A549 (cell line): ENCODE data around the gene C12orf43. TPM values are rescaled to one million over a fixed set of nuclear protein-coding genes. Genes with fewer than 3 reads are reported as not detected.

Source experiments
- ATAC-seq, 2 experiments: fragments of 200-7000 bp in 1 of 2; fragments of >200 bp in 1 of 2; cut with Nextera tagmentation in 1 of 2; cut with Tn5 transposase in 1 of 2; 3 replicates each; pipeline versions ENCODE4 v1.8.0 to v1.9.1; 2018 to 2020; ENCODE audit warnings: mild to moderate bottlenecking in 1 of 2, moderate library complexity in 1 of 2
- CTCF ChIA-PET: fragments of 300-600 bp; sonication (Branson Sonifier 250); formaldehyde crosslinking; extraction: SDS; loops from one replicate; lab custom pipeline; 2021; ENCODE audit warnings: antibody characterized with exemption, inconsistent platforms; lab: Yijun Ruan, JAX
- POLR2A ChIA-PET: fragments of 350-600 bp; formaldehyde crosslinking; extraction: SDS; loops from one replicate; lab custom pipeline; 2021; ENCODE audit warnings: antibody characterized with exemption, inconsistent platforms; lab: Yijun Ruan, JAX
- DNase-seq, 2 experiments: peaks; one replicate each; pipeline versions ENCODE4 v3.0.0 to v3.0.0-alpha.2; 2011 to 2016; ENCODE audit warnings: low read depth in 1 of 2, low spot score in 1 of 2
- FAIRE-seq: peaks from 2 replicates; lab custom pipeline; 2011; peaks lifted over from hg19 to GRCh38; lab: Jason Lieb, UNC
- H3K27ac ChIP-seq, 2 experiments: fragments of >200 bp; sonication (Bioruptor Twin); formaldehyde crosslinking; 3 replicates each; pipeline ENCODE4 v1.5.1; 2016 to 2017
- H3K4me1 ChIP-seq: fragments of >200 bp; sonication (Bioruptor Twin); formaldehyde crosslinking; 3 replicates; pipeline ENCODE4 v1.6.1; 2016
- H3K4me2 ChIP-seq: fragments of >200 bp; sonication (Bioruptor Twin); formaldehyde crosslinking; 3 replicates; pipeline ENCODE4 v1.6.1; 2016
- H3K4me3 ChIP-seq: fragments of >200 bp; sonication (Bioruptor Twin); formaldehyde crosslinking; 3 replicates; pipeline ENCODE4 v1.5.1; 2016
- H3K9me3 ChIP-seq: fragments of >200 bp; sonication (Bioruptor Twin); formaldehyde crosslinking; 3 replicates; pipeline ENCODE4 v1.6.1; 2016
- CBX8 ChIP-seq: fragments of 200-600 bp; sonication (generic); IDR thresholded peaks from 2 replicates; pipeline ENCODE4 v1.6.1; 2016
- CEBPB ChIP-seq, 2 experiments: fragments of >200 bp in 1 of 2; sonication (Bioruptor Twin) in 1 of 2; formaldehyde crosslinking in 1 of 2; IDR thresholded peaks; 2 replicates each; pipeline ENCODE4 v1.6.1; 2012 to 2016
- EHF ChIP-seq: fragments of 250-450 bp; sonication (Bioruptor Pico); IDR thresholded peaks from 2 replicates; pipeline ENCODE4 v1.5.0; 2020; ENCODE audit warnings: mild to moderate bottlenecking
- ESRRA ChIP-seq: fragments of 150-350 bp; IDR thresholded peaks from 2 replicates; pipeline ENCODE4 v1.6.1; 2014; ENCODE audit warnings: mild to moderate bottlenecking, low read length, borderline replicate concordance
- FOSB ChIP-seq: fragments of 250-450 bp; sonication (Bioruptor Pico); IDR thresholded peaks from 2 replicates; pipeline ENCODE4 v1.5.0; 2020; ENCODE audit warnings: mild to moderate bottlenecking, moderate library complexity
- FOSL2 ChIP-seq, 2 experiments: fragments of 450-650 bp in 1 of 2; fragments of >200 bp in 1 of 2; sonication (Bioruptor Twin) in 1 of 2; formaldehyde crosslinking; IDR thresholded peaks; 2 replicates each; pipeline versions ENCODE4 v1.5.0 to v1.6.1; 2016 to 2020; ENCODE audit warnings: mild to moderate bottlenecking in 1 of 2, moderate library complexity in 1 of 2
- FOXS1 ChIP-seq: fragments of 250-450 bp; sonication (Bioruptor Pico); IDR thresholded peaks from 2 replicates; pipeline ENCODE4 v1.5.0; 2020; ENCODE audit warnings: mild to moderate bottlenecking, moderate library complexity
- MAFK ChIP-seq: fragments of 450-650 bp; IDR thresholded peaks from 2 replicates; pipeline ENCODE4 v1.6.1; 2014; ENCODE audit not compliant: partially characterized antibody
- RAD21 ChIP-seq, 2 experiments: fragments of >200 bp in 1 of 2; sonication (Bioruptor Twin) in 1 of 2; formaldehyde crosslinking in 1 of 2; IDR thresholded peaks in 1 of 2; conservative IDR thresholded peaks in 1 of 2; 2 replicates in 1 of 2; 3 replicates in 1 of 2; pipeline ENCODE4 v1.6.1; 2012 to 2018; ENCODE audit warnings: inconsistent platforms in 1 of 2
- SMC3 ChIP-seq: fragments of >200 bp; sonication (Bioruptor Twin); formaldehyde crosslinking; IDR thresholded peaks from 3 replicates; pipeline ENCODE4 v1.6.1; 2018; ENCODE audit warnings: inconsistent platforms
- TFCP2L1 ChIP-seq: fragments of 250-450 bp; sonication (Bioruptor Pico); IDR thresholded peaks from 2 replicates; pipeline ENCODE4 v1.5.0; 2021; ENCODE audit warnings: mild to moderate bottlenecking
- ZC3H11A ChIP-seq: fragments of 450-650 bp; IDR thresholded peaks from 2 replicates; pipeline ENCODE4 v1.6.1; 2014; ENCODE audit warnings: antibody characterized with exemption, mild to moderate bottlenecking
- ZFP36 ChIP-seq: fragments of 450-650 bp; IDR thresholded peaks from 2 replicates; pipeline ENCODE4 v1.6.1; 2014; ENCODE audit warnings: borderline replicate concordance; ENCODE audit not compliant: partially characterized antibody
- WGBS: methylation state at CpG from one replicate; pipeline ENCODE4 v1.1.6; 2017; ENCODE audit errors: missing lambda C conversion rate; 5-methylcytosine and 5-hydroxymethylcytosine counted together
- polyA plus RNA-seq, 4 experiments: library from polyadenylated mRNA; depleted of rRNA in 3 of 4; stranded (reverse); fragments of >200 nt; fragmentation: RNase III in 1 of 4; extraction: RNeasy Plus Mini Kit Qiagen cat#74134 plus additional on column Dnase treatment in 1 of 4; gene quantifications; 2 replicates in 3 of 4; 3 replicates in 1 of 4; pipeline ENCODE4 v1.2.3, GENCODE V29; 2011 to 2017
- TF ChIP-seq, protein P1 (sequence below): fragments of >200 bp; sonication (Bioruptor Twin); formaldehyde crosslinking; IDR thresholded peaks from 2 replicates; pipeline ENCODE4 v1.6.1; 2016
- TF ChIP-seq, protein P2 (sequence below): fragments of 150-350 bp; IDR thresholded peaks from 2 replicates; pipeline ENCODE4 v1.6.1; 2014; ENCODE audit warnings: low read depth, mild to moderate bottlenecking, low read length
- TF ChIP-seq, protein P3 (sequence below): fragments of >200 bp; sonication (Bioruptor Twin); formaldehyde crosslinking; IDR thresholded peaks from 3 replicates; pipeline ENCODE4 v1.5.1; 2016
- TF ChIP-seq, protein P4 (sequence below): fragments of 200-600 bp; sonication (generic); IDR thresholded peaks from 2 replicates; pipeline ENCODE4 v1.6.1; 2016; ENCODE audit warnings: antibody characterized with exemption, mild to moderate bottlenecking, moderate library complexity
- TF ChIP-seq, protein P5 (sequence below): fragments of >200 bp; sonication (Bioruptor Twin); formaldehyde crosslinking; IDR thresholded peaks from 3 replicates; pipeline ENCODE4 v1.6.1; 2016

C12orf43 gene
- polyA plus RNA-seq, 2 of the 4 experiments (the other 2 are of a cell fraction), result 20.0 to 20.5 TPM

DNA sequence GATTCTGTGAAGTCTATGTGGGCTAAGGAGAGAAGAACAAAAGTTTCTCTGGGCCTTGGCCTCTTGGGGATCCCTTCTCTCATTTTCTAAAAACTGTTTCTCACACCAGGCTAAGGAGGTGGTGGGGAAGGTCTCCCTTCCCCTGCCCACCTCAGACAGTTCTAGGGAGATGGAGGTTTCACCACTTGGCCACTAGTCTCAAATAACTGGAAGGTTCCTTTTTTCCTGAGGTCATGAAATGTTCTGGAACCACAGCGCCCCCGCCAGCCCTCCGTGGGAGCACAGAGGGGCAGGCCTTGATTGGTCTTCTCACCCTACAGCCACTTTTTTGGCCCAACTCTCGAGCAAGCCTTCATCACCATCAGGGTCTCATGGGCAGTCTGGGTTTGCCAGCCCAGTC is 12.6 kb downstream of the C12orf43 start:
- H3K4me3 ChIP-seq, result no peak overlapping the region
- H3K9me3 ChIP-seq, result no peaks in the 10 kb centered on the region
- WGBS, result 51% methylated on average over 4 of the region's 4 CpGs
- peaks cover 4% of the 10 kb centered on the region; the same call in 2 of the 3 replicates for H3K4me1 ChIP-seq
- POLR2A ChIA-PET, result no interaction called here
- TF ChIP-seq TFCP2L1 (CRISPR knock-in tag) (no peak), EHF (CRISPR knock-in tag) (no peak), SMC3 (peak; percentile 28; the same call in 1 of the 3 replicates), ESRRA (no peak), RAD21 (conservative IDR thresholded peaks at IDR 0.05 in 1 of 2, IDR thresholded peaks at IDR 0.05 in 1 of 2) (peak; percentile 48 to 59), MAFK (no peak), CBX8 (no peak), FOSB (no peak), ZFP36 (no peak)
- TF ChIP-seq, protein P1, sequence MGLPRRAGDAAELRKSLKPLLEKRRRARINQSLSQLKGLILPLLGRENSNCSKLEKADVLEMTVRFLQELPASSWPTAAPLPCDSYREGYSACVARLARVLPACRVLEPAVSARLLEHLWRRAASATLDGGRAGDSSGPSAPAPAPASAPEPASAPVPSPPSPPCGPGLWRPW, result no peak
- TF ChIP-seq, protein P2, sequence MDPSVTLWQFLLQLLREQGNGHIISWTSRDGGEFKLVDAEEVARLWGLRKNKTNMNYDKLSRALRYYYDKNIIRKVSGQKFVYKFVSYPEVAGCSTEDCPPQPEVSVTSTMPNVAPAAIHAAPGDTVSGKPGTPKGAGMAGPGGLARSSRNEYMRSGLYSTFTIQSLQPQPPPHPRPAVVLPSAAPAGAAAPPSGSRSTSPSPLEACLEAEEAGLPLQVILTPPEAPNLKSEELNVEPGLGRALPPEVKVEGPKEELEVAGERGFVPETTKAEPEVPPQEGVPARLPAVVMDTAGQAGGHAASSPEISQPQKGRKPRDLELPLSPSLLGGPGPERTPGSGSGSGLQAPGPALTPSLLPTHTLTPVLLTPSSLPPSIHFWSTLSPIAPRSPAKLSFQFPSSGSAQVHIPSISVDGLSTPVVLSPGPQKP, result no peak
- TF ChIP-seq, protein P3, sequence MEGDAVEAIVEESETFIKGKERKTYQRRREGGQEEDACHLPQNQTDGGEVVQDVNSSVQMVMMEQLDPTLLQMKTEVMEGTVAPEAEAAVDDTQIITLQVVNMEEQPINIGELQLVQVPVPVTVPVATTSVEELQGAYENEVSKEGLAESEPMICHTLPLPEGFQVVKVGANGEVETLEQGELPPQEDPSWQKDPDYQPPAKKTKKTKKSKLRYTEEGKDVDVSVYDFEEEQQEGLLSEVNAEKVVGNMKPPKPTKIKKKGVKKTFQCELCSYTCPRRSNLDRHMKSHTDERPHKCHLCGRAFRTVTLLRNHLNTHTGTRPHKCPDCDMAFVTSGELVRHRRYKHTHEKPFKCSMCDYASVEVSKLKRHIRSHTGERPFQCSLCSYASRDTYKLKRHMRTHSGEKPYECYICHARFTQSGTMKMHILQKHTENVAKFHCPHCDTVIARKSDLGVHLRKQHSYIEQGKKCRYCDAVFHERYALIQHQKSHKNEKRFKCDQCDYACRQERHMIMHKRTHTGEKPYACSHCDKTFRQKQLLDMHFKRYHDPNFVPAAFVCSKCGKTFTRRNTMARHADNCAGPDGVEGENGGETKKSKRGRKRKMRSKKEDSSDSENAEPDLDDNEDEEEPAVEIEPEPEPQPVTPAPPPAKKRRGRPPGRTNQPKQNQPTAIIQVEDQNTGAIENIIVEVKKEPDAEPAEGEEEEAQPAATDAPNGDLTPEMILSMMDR, result peak; percentile 36
- H3K27ac ChIP-seq, result no peak overlapping the region; a peak in 1 of 6 replicates
- peak in 1 of 2 experiments; percentile 63 for DNase-seq
- CTCF ChIA-PET, result interaction anchor here (0.5 to 7.8 kb wide), 13 partner anchors 11 to 421 kb away, joined by 3 to 69 read pairs (median 4); partner anchors contain the start of genes C12orf43 and HNF1A
- no peak for FAIRE-seq
- no peak overlapping the region for H3K4me2 ChIP-seq
- ATAC-seq, result peak; percentile 23 to 69; a peak in 3 of 6 replicates

DNA sequence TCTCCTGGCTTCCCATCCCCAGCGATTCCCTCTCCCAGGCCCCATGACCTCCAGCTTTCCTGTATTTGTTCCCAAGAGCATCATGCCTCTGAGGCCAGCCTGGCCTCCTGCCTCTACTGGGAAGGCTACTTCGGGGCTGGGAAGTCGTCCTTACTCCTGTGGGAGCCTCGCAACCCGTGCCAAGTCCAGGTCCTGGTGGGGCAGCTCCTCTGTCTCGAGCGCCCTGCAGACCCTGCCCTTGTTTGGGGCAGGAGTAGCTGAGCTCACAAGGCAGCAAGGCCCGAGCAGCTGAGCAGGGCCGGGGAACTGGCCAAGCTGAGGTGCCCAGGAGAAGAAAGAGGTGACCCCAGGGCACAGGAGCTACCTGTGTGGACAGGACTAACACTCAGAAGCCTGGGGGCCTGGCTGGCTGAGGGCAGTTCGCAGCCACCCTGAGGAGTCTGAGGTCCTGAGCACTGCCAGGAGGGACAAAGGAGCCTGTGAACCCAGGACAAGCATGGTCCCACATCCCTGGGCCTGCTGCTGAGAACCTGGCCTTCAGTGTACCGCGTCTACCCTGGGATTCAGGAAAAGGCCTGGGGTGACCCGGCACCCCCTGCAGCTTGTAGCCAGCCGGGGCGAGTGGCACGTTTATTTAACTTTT is 14.3 kb downstream of the C12orf43 start:
- no peaks in the 10 kb centered on the region for H3K9me3 ChIP-seq
- 88% methylated on average over 14 of the region's 16 CpGs for WGBS
- H3K4me2 ChIP-seq, result no peak overlapping the region
- CTCF ChIA-PET, result interaction anchor here (0.6 to 7.8 kb wide), 8 partner anchors 8 to 355 kb away, joined by 3 to 69 read pairs (median 6); partner anchors contain the start of gene HNF1A
- TF ChIP-seq, protein P4, sequence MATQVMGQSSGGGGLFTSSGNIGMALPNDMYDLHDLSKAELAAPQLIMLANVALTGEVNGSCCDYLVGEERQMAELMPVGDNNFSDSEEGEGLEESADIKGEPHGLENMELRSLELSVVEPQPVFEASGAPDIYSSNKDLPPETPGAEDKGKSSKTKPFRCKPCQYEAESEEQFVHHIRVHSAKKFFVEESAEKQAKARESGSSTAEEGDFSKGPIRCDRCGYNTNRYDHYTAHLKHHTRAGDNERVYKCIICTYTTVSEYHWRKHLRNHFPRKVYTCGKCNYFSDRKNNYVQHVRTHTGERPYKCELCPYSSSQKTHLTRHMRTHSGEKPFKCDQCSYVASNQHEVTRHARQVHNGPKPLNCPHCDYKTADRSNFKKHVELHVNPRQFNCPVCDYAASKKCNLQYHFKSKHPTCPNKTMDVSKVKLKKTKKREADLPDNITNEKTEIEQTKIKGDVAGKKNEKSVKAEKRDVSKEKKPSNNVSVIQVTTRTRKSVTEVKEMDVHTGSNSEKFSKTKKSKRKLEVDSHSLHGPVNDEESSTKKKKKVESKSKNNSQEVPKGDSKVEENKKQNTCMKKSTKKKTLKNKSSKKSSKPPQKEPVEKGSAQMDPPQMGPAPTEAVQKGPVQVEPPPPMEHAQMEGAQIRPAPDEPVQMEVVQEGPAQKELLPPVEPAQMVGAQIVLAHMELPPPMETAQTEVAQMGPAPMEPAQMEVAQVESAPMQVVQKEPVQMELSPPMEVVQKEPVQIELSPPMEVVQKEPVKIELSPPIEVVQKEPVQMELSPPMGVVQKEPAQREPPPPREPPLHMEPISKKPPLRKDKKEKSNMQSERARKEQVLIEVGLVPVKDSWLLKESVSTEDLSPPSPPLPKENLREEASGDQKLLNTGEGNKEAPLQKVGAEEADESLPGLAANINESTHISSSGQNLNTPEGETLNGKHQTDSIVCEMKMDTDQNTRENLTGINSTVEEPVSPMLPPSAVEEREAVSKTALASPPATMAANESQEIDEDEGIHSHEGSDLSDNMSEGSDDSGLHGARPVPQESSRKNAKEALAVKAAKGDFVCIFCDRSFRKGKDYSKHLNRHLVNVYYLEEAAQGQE, result no peak
- TF ChIP-seq ZC3H11A (no peak), RAD21 (conservative IDR thresholded peaks at IDR 0.05 in 1 of 2, IDR thresholded peaks at IDR 0.05 in 1 of 2) (no peak), CBX8 (no peak), FOXS1 (CRISPR knock-in tag) (no peak), FOSL2 (IDR thresholded peaks at IDR 0.05) (no peak), FOSL2 (CRISPR knock-in tag; IDR thresholded peaks at IDR 0.05) (no peak), CEBPB (IDR thresholded peaks at IDR 0.05) (no peak)
- TF ChIP-seq, protein P5, sequence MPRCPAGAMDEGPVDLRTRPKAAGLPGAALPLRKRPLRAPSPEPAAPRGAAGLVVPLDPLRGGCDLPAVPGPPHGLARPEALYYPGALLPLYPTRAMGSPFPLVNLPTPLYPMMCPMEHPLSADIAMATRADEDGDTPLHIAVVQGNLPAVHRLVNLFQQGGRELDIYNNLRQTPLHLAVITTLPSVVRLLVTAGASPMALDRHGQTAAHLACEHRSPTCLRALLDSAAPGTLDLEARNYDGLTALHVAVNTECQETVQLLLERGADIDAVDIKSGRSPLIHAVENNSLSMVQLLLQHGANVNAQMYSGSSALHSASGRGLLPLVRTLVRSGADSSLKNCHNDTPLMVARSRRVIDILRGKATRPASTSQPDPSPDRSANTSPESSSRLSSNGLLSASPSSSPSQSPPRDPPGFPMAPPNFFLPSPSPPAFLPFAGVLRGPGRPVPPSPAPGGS, result no peak
- TF ChIP-seq, all 56 proteins: peak for 0
- peaks cover 4% of the 10 kb centered on the region; the same call in 2 of the 3 replicates for H3K4me1 ChIP-seq
- ATAC-seq (no peak), FAIRE-seq (no peak), DNase-seq (no peak)
- no peak overlapping the region for H3K4me3 ChIP-seq
- POLR2A ChIA-PET, result no interaction called here
- no peak overlapping the region for H3K27ac ChIP-seq
